ENCODE data around the gene NEMP2.
"Not testable (repeated sequence)": the region's sequence is repeated elsewhere in the genome, so short reads cannot be mapped to it uniquely, and the experiment has no call there.

NEMP2 gene

GRCh38 chr2:190469771-190470170 lies 64.8 kb downstream of the NEMP2 start:
- DNase-seq (no peak), ATAC-seq (no peak)
- no peak overlapping the region for H3K4me3 Mint-ChIP-seq
- no peak overlapping the region for H3K27ac Mint-ChIP-seq
- H3K27me3 Mint-ChIP-seq = no peaks in the 10 kb centered on the region
- peaks cover 42% of the 10 kb centered on the region for H3K36me3 Mint-ChIP-seq (ENCODE audit: low read depth)
- H3K9me3 Mint-ChIP-seq = peaks cover 6% of the 10 kb centered on the region
- peaks cover 49% of the 10 kb centered on the region for H3K4me1 Mint-ChIP-seq

- H3K4me1 Mint-ChIP-seq = peaks cover 56% of the 10 kb centered on the region
- H3K27me3 Mint-ChIP-seq = no peaks in the 10 kb centered on the region
- H3K9me3 Mint-ChIP-seq = peaks cover 6% of the 10 kb centered on the region
- H3K36me3 Mint-ChIP-seq (ENCODE audit: low read depth) = peaks cover 42% of the 10 kb centered on the region
- ATAC-seq (no peak), DNase-seq (no peak)
- H3K4me3 Mint-ChIP-seq = no peak overlapping the region
- no peak overlapping the region for H3K27ac Mint-ChIP-seq
These were observed 65.5 kb downstream of the NEMP2 start for GRCh38 chr2:190468814-190469569.

DNA sequence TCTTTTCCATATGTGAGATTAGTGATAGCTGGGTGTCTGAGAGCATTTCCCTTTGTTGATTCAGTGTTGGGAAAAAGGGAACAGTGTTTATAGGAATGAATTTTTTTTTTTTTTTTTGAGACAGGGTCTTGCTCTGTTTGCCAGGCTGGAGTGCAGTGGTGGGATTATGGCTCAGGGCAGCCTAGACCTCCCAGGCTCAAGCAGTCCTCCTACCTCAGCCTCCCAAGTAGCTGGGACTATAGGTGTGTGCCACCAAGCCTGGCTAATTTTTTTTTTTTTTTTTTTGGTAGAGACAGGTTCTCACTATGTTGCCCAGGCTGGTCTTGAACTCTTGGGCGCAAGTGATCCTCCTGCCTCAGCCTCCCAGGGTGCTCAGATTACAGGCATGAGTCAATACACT lies 66.2 kb downstream of the NEMP2 start:
- DNase-seq, H3K27me3 Mint-ChIP-seq, ATAC-seq, H3K4me3 Mint-ChIP-seq, H3K9me3 Mint-ChIP-seq: not testable (repeated sequence)
- Mint-ChIP-seq H3K4me1 (peaks cover 56% of the 10 kb centered on the region), H3K36me3 (ENCODE audit: low read depth) (peaks cover 36% of the 10 kb centered on the region), H3K27ac (peak overlapping the region; percentile 13)

GRCh38 chr2:190467575-190468083 lies 66.9 kb downstream of the NEMP2 start:
- no peak for DNase-seq
- Mint-ChIP-seq H3K4me1 (peaks cover 56% of the 10 kb centered on the region), H3K27me3 (no peaks in the 10 kb centered on the region), H3K36me3 (ENCODE audit: low read depth) (peaks cover 31% of the 10 kb centered on the region), H3K27ac (peak overlapping the region; percentile 13), H3K4me3 (no peak overlapping the region), H3K9me3 (peaks cover 6% of the 10 kb centered on the region)
- no peak for ATAC-seq

DNA sequence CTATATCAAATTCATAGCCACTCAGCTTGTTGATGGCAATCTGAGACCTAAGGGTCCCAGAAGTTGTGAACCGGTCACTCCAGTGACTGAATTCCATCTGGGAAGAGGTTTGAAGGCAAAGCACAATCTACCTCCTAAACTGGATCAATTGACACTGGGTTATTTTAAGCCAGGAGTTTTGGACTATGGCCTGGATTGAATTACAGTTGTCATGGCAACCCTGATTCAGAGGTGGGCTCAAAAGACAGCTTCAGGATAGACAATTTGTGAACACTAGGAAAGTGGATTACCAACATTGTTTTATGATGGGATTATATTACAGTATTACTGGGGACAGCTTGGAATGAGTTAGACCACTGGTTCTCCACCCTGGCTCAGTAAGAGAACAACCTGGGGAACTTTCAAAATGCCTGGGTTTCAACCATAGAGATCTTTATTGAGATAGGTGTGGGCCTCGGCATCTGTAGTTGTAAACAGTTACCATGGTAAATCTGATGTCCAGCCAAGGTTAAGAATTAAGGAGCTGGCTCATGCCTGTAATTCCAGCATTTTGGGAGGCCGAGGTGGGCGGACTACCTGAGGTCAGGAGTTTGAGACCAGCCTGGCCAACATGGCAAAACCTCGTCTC lies 67.6 kb downstream of the NEMP2 start:
- H3K27me3 Mint-ChIP-seq = no peaks in the 10 kb centered on the region
- H3K9me3 Mint-ChIP-seq = no peaks in the 10 kb centered on the region
- no peak overlapping the region for H3K4me3 Mint-ChIP-seq
- peaks cover 24% of the 10 kb centered on the region for H3K36me3 Mint-ChIP-seq (ENCODE audit: low read depth)
- ATAC-seq = no peak
- H3K27ac Mint-ChIP-seq = peak overlapping the region; percentile 36
- no peak for DNase-seq
- H3K4me1 Mint-ChIP-seq = peaks cover 55% of the 10 kb centered on the region

GRCh38 chr2:190465060-190465459 lies 69.5 kb downstream of the NEMP2 start:
- Mint-ChIP-seq H3K27me3 (no peaks in the 10 kb centered on the region), H3K36me3 (ENCODE audit: low read depth) (peaks cover 17% of the 10 kb centered on the region), H3K9me3 (no peaks in the 10 kb centered on the region), H3K27ac (no peak overlapping the region), H3K4me1 (peaks cover 65% of the 10 kb centered on the region), H3K4me3 (no peak overlapping the region)
- ATAC-seq (no peak), DNase-seq (no peak)

- no peaks in the 10 kb centered on the region for H3K9me3 Mint-ChIP-seq
- H3K4me1 Mint-ChIP-seq = peaks cover 62% of the 10 kb centered on the region
- ATAC-seq = no peak
- DNase-seq = no peak
- H3K27ac Mint-ChIP-seq = no peak overlapping the region
- H3K27me3 Mint-ChIP-seq = no peaks in the 10 kb centered on the region
- H3K36me3 Mint-ChIP-seq (ENCODE audit: low read depth) = peaks cover 21% of the 10 kb centered on the region
- no peak overlapping the region for H3K4me3 Mint-ChIP-seq
These were observed 71.9 kb downstream of the NEMP2 start for GRCh38 chr2:190462611-190463010.

DNA sequence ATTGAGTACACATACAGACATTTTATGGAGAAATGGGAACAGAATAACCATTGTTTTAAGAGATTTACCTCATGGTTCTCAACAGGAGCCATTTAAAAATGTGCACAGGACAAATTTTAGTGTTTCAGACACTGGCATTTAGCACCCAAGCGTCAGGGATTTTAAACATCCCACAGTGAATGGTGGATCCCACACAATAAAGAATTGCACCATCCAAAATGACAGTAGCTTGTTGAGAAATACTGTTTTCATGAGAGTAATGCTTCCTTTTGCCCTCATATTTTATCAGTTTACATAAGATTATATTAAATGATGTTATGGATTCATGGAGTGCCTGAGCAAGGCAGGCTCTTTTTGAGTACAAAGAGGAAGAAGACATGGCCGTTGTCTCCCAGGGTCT lies 72.3 kb downstream of the NEMP2 start:
- Mint-ChIP-seq H3K27ac (no peak overlapping the region), H3K27me3 (no peaks in the 10 kb centered on the region), H3K4me3 (no peak overlapping the region), H3K4me1 (peaks cover 58% of the 10 kb centered on the region), H3K9me3 (no peaks in the 10 kb centered on the region), H3K36me3 (ENCODE audit: low read depth) (peaks cover 22% of the 10 kb centered on the region)
- DNase-seq (no peak), ATAC-seq (no peak)

- Mint-ChIP-seq H3K4me3 (no peak overlapping the region), H3K9me3 (no peaks in the 10 kb centered on the region), H3K27me3 (no peaks in the 10 kb centered on the region), H3K27ac (no peak overlapping the region), H3K4me1 (peaks cover 49% of the 10 kb centered on the region), H3K36me3 (ENCODE audit: low read depth) (peaks cover 23% of the 10 kb centered on the region)
- ATAC-seq (no peak), DNase-seq (no peak)
These were observed 74.0 kb downstream of the NEMP2 start for GRCh38 chr2:190460487-190460886.

DNA sequence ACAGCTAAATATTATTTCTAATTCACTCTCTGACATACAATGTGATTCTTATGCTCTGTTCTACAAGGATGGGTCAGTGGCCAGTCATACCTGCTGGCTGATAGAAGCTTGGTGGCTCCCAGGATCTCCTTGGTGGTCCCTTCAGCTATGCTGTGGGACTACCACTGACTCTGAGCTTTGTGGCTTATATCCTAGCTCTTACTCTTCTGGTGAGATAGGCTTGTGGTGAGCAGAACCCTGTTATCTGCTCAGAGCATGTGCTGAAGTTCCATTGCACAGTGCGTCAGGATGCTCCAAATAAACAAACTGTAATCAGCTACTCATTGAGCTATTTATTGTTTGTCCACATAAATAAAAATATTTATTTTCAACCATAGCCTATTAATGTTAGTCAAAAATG lies 74.6 kb downstream of the NEMP2 start:
- Mint-ChIP-seq H3K9me3 (no peaks in the 10 kb centered on the region), H3K27me3 (no peaks in the 10 kb centered on the region), H3K36me3 (ENCODE audit: low read depth) (peaks cover 25% of the 10 kb centered on the region), H3K4me3 (no peak overlapping the region), H3K4me1 (peaks cover 47% of the 10 kb centered on the region), H3K27ac (no peak overlapping the region)
- ATAC-seq = no peak
- DNase-seq = no peak

- Mint-ChIP-seq H3K27ac (no peak overlapping the region), H3K4me3 (no peak overlapping the region), H3K36me3 (ENCODE audit: low read depth) (peaks cover 33% of the 10 kb centered on the region), H3K27me3 (no peaks in the 10 kb centered on the region), H3K9me3 (no peaks in the 10 kb centered on the region), H3K4me1 (peaks cover 39% of the 10 kb centered on the region)
- DNase-seq (no peak), ATAC-seq (no peak)
These were observed 76.0 kb downstream of the NEMP2 start for GRCh38 chr2:190458352-190459107.

- no peak for ATAC-seq
- Mint-ChIP-seq H3K27me3 (no peaks in the 10 kb centered on the region), H3K4me3 (no peak overlapping the region), H3K36me3 (ENCODE audit: low read depth) (peaks cover 35% of the 10 kb centered on the region), H3K27ac (no peak overlapping the region), H3K4me1 (peaks cover 46% of the 10 kb centered on the region), H3K9me3 (no peaks in the 10 kb centered on the region)
- no peak for DNase-seq
These were observed 77.3 kb downstream of the NEMP2 start for GRCh38 chr2:190457256-190457655.

- peaks cover 35% of the 10 kb centered on the region for H3K36me3 Mint-ChIP-seq (ENCODE audit: low read depth)
- no peaks in the 10 kb centered on the region for H3K9me3 Mint-ChIP-seq
- DNase-seq (no peak), ATAC-seq (no peak)
- no peak overlapping the region for H3K4me3 Mint-ChIP-seq
- peaks cover 47% of the 10 kb centered on the region for H3K4me1 Mint-ChIP-seq
- H3K27me3 Mint-ChIP-seq = no peaks in the 10 kb centered on the region
- H3K27ac Mint-ChIP-seq = no peak overlapping the region
These were observed 77.7 kb downstream of the NEMP2 start for GRCh38 chr2:190456833-190457232.

- peaks cover 50% of the 10 kb centered on the region for H3K4me1 Mint-ChIP-seq
- H3K36me3 Mint-ChIP-seq (ENCODE audit: low read depth) = peaks cover 33% of the 10 kb centered on the region
- H3K4me3 Mint-ChIP-seq = no peak overlapping the region
- H3K9me3 Mint-ChIP-seq = no peaks in the 10 kb centered on the region
- DNase-seq = no peak
- H3K27me3 Mint-ChIP-seq = no peaks in the 10 kb centered on the region
- no peak overlapping the region for H3K27ac Mint-ChIP-seq
- ATAC-seq = no peak
These were observed 79.0 kb downstream of the NEMP2 start for GRCh38 chr2:190455358-190456095.
